ENCODE measurements around the gene ARID3B. TPM values are rescaled to one million over a fixed set of nuclear protein-coding genes. Genes with fewer than 3 reads are reported as not detected.

Gene ARID3B
- total RNA-seq, 4 donors from 2014 or later: 6.7 to 12.3 (median 8.4) TPM

DNA sequence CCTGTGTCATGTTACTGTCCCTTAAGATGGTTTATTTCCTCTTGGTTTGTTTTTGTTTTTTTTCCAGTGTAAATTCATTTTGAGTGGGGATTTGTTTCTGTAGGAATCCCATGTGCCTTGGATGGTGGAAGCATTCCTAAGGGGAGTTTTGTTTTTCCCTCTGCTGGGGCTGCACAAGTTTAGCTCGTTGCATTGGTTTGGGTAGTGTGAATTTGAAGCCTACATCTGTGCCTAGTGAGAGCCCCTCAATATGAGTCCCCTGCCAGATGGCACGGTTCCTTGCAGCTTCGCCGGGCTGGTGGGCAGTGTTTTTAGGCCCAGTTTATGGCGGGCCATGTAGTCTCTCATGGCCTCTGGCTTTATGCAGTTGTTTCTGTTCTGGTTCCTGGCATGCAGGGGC, 17.7 kb downstream of the ARID3B start:
- Histone ChIP-seq H3K27ac (no peak overlapping the region), H3K27me3 (no peaks in the 10 kb centered on the region), H3K36me3 (peaks cover 4% of the 10 kb centered on the region), H3K4me1 (no peaks in the 10 kb centered on the region), H3K4me3 (no peak overlapping the region), H3K9me3 (no peaks in the 10 kb centered on the region)
- WGBS: 98% methylated on average over 4 of the region's 5 CpGs
- DNase-seq (ENCODE audit: low spot score in 2 of 2): no peak
- no peak for TF ChIP-seq POLR2AphosphoS5 (IDR thresholded peaks at IDR 0.05)
- TF ChIP-seq CTCF (IDR thresholded peaks at IDR 0.05): no peak
- no peak for TF ChIP-seq EP300 (IDR thresholded peaks at IDR 0.05)
- TF ChIP-seq POLR2A (IDR thresholded peaks at IDR 0.05): no peak

- no peaks in the 10 kb centered on the region for H3K27me3 ChIP-seq
- no peak for DNase-seq (ENCODE audit: low spot score in 2 of 2)
- no peak overlapping the region for H3K4me3 ChIP-seq
- H3K4me1 ChIP-seq: no peaks in the 10 kb centered on the region
- H3K9me3 ChIP-seq: no peaks in the 10 kb centered on the region
- no peaks in the 10 kb centered on the region for H3K36me3 ChIP-seq
- H3K27ac ChIP-seq: no peak overlapping the region
- WGBS: 90% methylated on average over 3 of the region's 3 CpGs
- TF ChIP-seq POLR2AphosphoS5 (IDR thresholded peaks at IDR 0.05) (no peak), POLR2A (IDR thresholded peaks at IDR 0.05) (no peak), EP300 (IDR thresholded peaks at IDR 0.05) (no peak), CTCF (IDR thresholded peaks at IDR 0.05) (no peak)
Observed at GRCh38 chr15:74563442-74563841, 22.4 kb downstream of the ARID3B start.

DNA sequence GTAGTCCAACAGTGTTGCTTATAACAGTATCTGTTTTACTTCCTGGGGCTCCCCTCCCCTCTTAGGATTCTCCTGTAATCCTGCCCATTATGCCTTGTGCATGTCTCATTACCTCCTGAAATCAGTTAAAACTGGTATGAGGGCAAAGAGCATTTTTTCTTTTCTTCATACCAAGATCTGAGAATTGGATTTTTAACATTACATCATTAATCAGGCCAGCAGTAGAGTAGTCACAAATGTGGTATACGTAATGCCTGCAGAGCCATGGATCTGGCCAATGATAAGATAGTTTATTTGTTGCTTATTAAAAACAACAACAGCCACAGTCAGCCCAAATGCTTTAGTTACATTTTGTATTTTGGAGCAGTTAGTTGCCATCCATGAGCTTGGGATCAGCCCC, 23.2 kb downstream of the ARID3B start:
- no peak for TF ChIP-seq POLR2A (IDR thresholded peaks at IDR 0.05)
- TF ChIP-seq CTCF (IDR thresholded peaks at IDR 0.05): no peak
- no peak for TF ChIP-seq POLR2AphosphoS5 (IDR thresholded peaks at IDR 0.05)
- TF ChIP-seq EP300 (IDR thresholded peaks at IDR 0.05): no peak
- H3K27ac ChIP-seq: no peak overlapping the region
- no peak overlapping the region for H3K4me3 ChIP-seq
- 96% methylated on average over 1 of the region's 1 CpG for WGBS
- no peaks in the 10 kb centered on the region for H3K27me3 ChIP-seq
- no peaks in the 10 kb centered on the region for H3K9me3 ChIP-seq
- no peak for DNase-seq (ENCODE audit: low spot score in 2 of 2)
- H3K36me3 ChIP-seq: no peaks in the 10 kb centered on the region
- H3K4me1 ChIP-seq: no peaks in the 10 kb centered on the region

DNA sequence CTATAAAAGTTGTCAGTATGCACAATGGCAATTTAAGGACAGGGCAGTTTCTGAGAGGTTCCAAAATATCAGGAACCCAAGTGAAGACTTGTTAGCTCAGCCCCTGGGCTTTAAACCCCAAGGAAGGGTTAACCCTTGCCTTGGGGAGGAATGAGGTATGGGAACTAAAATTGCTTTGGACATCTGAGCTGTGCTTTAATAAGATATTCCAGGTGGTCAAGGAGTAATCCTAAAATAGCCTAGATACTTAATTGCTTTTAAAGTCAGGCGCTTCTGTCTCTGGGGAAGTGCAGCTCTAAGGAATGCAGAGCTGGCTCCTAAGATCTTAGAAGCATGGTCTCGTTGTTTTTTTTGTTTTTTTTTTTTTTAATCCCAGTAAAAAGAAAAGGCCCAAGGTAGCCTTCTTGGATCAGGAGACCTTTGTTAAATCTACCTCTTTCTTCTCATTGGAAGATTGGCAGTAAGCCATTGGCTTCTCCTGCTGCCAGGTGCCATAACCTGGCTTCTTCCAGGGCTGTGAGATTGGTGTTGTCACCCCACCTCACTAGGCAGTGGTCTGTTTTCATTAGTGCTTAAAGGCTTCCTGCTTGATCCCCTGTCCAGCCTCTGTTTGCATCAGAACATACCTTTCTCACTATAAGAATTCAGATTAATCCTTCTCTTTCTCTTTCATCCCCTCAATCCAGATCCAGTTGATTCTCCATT, 24.5 kb downstream of the ARID3B start:
- no peak for DNase-seq (ENCODE audit: low spot score in 2 of 2)

More for the DNA sequence above, 24.5 kb downstream of the ARID3B start:
- TF ChIP-seq CTCF (IDR thresholded peaks at IDR 0.05) (no peak), POLR2AphosphoS5 (IDR thresholded peaks at IDR 0.05) (no peak), EP300 (IDR thresholded peaks at IDR 0.05) (no peak), POLR2A (IDR thresholded peaks at IDR 0.05) (no peak)
- Histone ChIP-seq H3K9me3 (no peaks in the 10 kb centered on the region), H3K4me1 (no peaks in the 10 kb centered on the region), H3K36me3 (no peaks in the 10 kb centered on the region), H3K4me3 (no peak overlapping the region), H3K27me3 (no peaks in the 10 kb centered on the region), H3K27ac (no peak overlapping the region)
- WGBS: 70% methylated on average over 2 of the region's 2 CpGs

Measured in suprapubic skin (tissue), 4 donors.